Measurements from ENCODE around the gene SHISA7.

The SHISA7 gene

GRCh38 chr19:55482967-55483705 lies 40.0 kb upstream of the SHISA7 start:
- no peak for DNase-seq (ENCODE audit: low read depth)
- no peak overlapping the region for H3K4me3 ChIP-seq (ENCODE audit: low read depth, low read length)

DNA sequence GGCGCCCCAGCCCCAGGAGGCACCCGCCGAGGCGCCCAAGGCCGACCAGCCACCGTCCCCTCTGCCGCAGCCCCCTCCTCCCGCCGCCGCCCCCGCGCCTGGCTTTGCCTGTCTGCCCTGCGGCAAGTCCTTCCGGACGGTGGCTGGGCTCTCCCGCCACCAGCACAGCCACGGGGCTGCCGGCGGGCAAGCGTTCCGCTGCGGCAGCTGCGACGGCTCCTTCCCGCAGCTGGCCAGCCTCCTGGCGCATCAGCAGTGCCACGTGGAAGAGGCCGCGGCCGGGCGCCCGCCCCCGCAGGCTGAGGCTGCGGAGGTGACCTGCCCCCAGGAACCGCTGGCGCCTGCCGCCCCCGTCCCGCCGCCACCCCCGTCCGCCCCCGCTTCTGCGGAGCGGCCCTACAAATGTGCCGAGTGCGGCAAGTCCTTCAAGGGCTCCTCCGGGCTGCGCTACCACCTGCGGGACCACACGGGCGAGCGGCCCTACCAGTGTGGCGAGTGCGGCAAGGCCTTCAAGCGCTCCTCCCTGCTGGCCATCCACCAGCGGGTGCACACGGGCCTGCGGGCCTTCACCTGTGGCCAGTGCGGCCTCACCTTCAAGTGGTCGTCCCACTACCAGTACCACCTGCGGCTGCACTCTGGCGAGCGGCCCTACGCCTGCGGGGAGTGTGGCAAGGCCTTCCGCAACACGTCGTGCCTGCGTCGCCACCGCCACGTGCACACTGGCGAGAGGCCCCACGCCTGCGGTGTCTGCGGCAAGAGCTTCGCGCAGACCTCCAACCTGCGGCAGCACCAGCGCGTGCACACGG lies 39.3 kb upstream of the SHISA7 start:
- DNase-seq (ENCODE audit: low read depth): no peak
- H3K4me3 ChIP-seq (ENCODE audit: low read depth, low read length): no peak overlapping the region

DNA sequence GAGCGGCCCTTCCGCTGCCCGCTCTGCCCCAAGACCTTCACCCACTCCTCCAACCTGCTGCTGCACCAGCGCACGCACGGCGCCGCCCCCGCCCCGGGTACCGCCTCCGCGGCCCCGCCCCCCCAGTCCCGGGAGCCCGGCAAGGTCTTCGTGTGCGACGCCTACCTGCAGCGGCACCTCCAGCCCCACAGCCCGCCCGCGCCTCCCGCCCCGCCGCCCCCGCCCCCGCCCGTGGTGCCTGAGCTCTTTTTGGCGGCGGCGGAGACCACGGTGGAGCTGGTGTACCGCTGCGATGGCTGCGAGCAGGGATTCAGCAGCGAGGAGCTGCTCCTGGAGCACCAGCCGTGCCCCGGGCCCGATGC lies 38.7 kb upstream of the SHISA7 start:
- no peak overlapping the region for H3K4me3 ChIP-seq (ENCODE audit: low read depth, low read length)
- no peak for DNase-seq (ENCODE audit: low read depth)

DNA sequence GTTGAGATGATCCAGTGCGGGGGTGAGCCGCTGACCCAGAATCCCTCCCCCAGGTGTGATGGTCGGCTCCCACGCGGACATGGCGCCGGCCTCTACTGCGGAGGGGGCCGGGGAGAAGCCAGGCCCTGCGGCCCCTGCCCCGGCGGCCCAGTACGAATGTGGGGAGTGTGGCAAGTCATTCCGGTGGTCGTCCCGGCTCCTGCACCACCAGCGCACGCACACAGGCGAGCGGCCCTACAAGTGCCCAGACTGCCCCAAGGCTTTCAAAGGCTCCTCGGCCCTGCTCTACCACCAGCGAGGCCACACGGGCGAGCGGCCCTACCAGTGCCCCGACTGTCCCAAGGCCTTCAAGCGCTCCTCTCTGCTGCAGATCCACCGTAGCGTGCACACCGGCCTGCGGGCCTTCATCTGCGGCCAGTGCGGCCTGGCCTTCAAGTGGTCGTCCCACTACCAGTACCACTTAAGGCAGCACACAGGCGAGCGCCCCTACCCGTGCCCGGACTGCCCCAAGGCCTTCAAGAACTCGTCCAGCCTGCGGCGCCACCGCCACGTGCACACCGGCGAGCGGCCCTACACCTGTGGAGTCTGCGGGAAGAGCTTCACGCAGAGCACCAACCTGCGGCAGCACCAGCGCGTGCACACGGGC lies 38.2 kb upstream of the SHISA7 start:
- H3K4me3 ChIP-seq (ENCODE audit: low read depth, low read length): no peak overlapping the region
- no peak for DNase-seq (ENCODE audit: low read depth)

DNA sequence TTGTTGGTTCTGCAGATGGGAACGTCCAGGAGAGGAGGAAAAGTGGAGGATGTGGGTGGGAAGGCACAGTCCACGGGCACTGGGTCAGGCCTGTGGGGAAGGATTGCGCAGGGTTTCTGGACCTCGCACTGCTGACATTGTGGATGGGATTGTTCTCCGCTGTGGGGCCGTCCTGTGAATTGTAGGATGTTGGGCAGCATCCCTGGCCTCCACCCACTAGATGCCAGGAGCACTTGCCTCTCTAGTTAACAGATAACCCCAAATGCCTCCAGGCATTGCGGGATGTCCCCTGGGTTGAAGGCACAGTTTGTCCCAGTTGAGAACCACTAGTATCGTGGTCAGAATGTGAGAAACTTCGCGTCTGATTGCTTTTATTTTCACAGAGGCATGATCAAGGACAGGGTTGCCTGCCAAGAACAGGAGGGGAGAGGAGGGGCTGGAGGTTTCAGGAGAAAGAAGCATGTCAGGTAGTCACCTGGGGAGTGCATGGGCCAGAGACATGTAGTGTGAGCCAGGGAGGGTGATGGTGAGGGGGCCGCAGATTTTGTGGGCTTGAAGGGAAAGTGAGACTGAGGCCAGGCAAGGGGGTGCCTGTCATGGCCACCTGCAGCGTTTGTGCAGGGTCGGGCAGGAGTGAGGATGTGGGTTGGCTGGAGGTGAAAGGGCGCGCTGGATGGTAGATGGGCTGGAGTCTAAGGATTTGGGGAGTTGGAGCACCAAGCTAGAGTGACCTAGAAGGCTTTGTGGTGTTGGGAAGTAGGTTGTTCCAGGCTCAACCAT lies 36.5 kb upstream of the SHISA7 start:
- DNase-seq (ENCODE audit: low read depth): no peak
- H3K4me3 ChIP-seq (ENCODE audit: low read depth, low read length): no peak overlapping the region

DNA sequence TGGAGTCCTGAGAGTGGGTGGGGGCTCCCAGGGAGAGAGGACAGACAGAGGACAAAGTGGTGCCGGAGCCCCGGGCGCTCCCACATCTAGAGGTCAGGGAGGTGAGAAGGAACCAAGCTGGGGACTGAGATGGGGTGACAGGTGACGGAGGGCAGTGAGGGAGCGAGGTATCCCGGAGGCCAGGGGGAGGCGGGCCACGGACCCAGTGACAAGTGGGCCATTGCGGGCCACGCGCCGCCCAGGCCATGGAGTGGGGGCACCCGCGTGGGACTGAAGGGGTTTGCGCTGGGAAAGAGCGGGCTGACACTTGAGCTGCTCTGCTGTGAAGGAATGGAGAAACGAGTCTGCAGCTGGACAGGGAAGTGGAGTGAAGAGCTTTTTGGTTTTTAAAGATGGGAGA lies 35.9 kb upstream of the SHISA7 start:
- H3K4me3 ChIP-seq (ENCODE audit: low read depth, low read length): no peak overlapping the region
- DNase-seq (ENCODE audit: low read depth): no peak

DNA sequence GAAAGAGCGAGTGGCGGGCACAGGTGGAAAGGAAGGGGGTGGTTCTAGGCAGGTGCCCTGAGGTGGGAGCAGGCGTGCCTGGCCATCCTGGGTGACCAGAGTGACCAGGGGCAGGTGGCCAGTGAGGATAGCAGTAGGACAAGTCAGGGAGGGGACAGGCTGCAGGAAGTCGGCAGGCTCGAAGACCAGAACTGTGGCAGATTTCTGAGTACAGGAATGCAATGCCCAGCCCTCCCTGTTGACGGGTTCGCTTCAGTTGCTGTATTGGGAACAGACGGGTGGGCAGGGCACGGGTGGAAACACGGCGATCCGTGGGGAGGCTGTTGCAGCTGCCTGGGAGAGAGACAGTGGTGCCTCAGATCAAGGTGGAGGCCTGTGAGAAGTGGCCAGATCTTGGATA lies 35.3 kb upstream of the SHISA7 start:
- H3K4me3 ChIP-seq (ENCODE audit: low read depth, low read length): no peak overlapping the region
- DNase-seq (ENCODE audit: low read depth): no peak

GRCh38 chr19:55477905-55478304 lies 34.8 kb upstream of the SHISA7 start:
- DNase-seq (ENCODE audit: low read depth): no peak
- H3K4me3 ChIP-seq (ENCODE audit: low read depth, low read length): peak overlapping the region; percentile 62

DNA sequence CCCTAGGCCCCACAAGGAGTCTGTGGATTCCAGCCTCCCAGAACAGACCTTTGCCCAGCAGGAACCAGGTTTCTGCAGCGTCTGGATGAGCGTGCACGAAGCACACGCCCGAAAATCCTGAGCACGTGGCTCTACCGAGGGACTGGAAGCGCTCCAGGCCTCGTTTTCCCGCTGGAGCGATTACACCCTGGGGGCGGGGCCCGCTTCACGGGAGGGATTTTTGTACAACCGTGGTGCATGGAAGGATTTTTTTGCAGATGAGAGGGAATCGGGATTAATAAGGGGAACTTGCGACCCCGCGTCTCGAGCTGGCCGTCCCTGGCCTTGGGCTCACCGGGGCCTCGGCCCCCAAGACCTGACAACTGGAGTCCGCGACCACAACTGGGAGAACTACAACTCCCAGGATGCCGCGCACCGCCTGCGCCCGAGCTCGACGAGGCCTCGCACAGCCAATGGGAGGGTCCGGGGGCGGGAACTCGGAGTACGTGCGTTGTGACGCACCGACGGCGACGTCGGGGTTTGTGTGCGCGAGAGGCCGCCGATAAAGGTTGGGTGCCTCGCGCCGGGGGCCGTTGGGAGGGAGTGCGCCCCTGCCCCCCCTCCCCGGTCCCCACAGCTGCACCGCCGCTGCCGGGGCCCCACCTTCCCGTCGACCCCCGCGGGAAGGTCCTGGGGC lies 33.1 kb upstream of the SHISA7 start, which contains the start of gene ZNF628:
TSS of gene ZNF628 (plus strand) at position 518 of the 676 bp plus-strand sequence. CDS start 3,294 bp downstream, outside the sequence.
- peak; percentile 93 for DNase-seq (ENCODE audit: low read depth)
- H3K4me3 ChIP-seq (ENCODE audit: low read depth, low read length): peak within 1 kb of the TSS; percentile 62

DNA sequence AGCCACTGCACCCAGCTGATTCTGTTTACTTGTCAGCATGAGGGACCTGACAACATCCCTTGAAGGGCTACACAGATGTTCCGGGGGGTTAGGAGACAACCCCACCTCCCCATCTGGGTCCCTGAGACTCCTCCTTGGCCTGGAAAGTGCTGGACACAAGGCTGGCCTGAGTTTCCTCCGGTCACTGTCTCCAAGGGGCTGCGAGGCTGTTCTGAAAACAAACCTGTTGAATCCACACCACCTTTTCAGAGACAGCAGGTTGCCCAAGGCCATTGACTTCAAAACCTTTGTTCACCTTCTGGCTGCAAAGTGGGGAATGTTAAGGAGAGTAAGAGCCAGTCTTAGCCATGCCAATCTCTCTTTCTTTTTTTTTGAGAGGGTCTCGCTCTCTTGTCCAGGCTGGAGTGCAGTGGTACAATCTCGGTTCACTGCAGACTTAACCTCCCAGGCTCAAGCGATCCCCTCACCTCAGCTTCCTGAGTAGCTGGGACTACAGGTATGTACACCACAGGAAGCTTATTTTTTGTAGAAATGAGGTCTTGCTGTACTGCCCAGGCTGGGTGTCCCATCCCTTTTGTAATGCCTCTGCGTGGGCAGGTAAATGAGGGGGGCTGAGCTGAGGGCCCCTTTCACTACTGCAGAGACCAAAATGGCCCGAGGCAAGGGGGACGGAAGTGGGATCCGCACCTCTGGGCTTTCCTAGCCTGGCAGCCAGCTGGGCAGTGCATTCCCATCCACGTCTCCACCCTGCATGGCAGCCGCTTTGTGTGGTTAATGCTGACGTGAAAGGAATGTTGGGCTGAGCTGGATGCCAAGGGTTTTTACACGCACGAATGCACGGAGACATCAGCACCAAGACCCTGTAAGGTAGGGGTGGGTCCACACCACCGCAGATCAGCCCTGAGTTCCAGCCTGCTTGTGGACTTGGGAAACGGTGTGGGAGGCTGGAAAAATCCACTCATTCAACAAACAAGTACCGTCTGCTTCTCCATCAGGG lies 31.5 kb upstream of the SHISA7 start:
- DNase-seq (ENCODE audit: low read depth): no peak
- H3K4me3 ChIP-seq (ENCODE audit: low read depth, low read length): no peak overlapping the region

DNA sequence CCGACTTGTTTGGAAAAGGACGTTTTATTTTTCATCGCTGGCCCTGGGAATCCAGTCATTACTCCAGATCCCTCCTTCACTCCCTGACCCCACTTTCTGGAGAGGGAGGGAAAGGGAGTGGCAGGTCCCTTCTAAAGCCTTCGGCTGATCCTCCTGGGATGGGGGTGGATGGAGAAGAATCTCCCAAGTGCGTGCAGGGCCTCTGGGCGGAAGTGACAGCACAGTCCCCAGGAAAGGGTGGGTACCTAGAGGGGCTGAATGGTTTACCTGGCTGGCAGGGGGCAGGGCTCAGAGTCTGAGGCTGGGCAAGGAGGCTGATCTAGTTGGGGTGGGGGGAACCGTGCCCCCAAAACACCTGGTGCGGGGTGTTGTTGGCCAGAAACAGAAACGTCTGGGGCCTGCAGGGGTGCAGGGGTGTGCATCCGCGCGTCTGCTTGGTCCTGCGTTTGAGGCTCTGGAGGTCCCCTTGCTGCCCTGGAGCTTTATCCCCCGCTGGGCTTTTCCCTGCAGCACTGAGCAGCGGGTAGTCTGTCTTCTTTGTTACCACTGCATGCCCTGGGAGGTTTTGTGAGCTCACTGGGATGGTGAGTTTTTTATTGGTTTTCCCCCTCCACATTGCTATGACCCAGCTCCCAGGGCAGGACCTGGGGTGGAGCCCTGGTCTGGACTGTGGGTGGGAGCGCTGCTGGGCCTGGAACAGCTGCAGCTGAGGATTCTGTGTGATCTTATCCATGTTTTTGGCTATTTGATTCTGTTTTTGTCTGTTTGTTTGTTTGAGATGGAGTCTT lies 30.3 kb upstream of the SHISA7 start:
- DNase-seq (ENCODE audit: low read depth): no peak
- no peak overlapping the region for H3K4me3 ChIP-seq (ENCODE audit: low read depth, low read length)

DNA sequence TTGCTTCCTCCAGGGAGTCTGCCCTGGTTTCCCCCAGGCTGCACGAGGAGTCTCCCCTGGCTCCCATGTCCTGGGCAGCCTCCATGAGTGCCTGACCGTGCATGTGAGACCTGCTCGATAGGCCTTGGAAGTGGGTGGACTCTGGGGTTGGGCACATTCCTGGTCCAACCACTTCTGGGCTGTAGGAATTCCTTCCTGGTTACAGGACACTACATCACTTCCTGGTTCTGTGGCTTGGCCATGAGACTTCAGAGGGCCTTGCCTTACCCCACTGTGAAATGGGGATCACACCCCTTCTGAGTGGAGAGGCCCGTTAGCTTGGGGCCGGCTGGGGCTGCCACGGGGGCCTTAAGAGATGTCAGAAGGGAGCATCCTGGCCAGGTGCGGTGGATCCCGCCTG lies 29.4 kb upstream of the SHISA7 start:
- no peak for DNase-seq (ENCODE audit: low read depth)
- no peak overlapping the region for H3K4me3 ChIP-seq (ENCODE audit: low read depth, low read length)

- H3K4me3 ChIP-seq (ENCODE audit: low read depth, low read length): no peak overlapping the region
- no peak for DNase-seq (ENCODE audit: low read depth)
Observed at GRCh38 chr19:55471266-55471665, 28.2 kb upstream of the SHISA7 start.

GRCh38 chr19:55468054-55468393 lies 24.9 kb upstream of the SHISA7 start:
- no peak overlapping the region for H3K4me3 ChIP-seq (ENCODE audit: low read depth, low read length)
- DNase-seq (ENCODE audit: low read depth): no peak

- no peak for DNase-seq (ENCODE audit: low read depth)
Observed at GRCh38 chr19:55467236-55468053, 24.3 kb upstream of the SHISA7 start.

DNA sequence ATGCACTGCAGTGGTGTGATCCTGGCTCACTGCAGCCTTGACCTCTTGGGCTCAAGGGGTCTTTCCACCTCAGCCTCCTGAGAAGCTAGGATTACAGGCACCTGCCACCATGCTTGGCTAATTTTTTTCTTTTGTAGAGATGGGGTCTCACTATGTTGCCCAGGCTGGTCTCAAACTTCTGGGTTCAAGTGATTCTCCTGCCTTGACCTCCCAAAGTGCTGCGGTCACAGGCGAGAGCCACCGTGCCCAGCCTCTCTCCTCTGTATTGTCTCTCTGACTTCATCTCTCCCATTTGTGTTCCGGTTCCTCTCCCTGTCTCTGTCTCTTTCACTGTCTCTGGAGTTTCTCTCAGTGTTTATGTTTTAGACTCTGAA lies 23.1 kb upstream of the SHISA7 start:
- no peak overlapping the region for H3K4me3 ChIP-seq (ENCODE audit: low read depth, low read length)
- DNase-seq (ENCODE audit: low read depth): no peak

More at GRCh38 chr19:55467236-55468053, 24.3 kb upstream of the SHISA7 start:
- H3K4me3 ChIP-seq (ENCODE audit: low read depth, low read length): no peak overlapping the region

Data from skeletal muscle cell (primary cell).